ENCODE measurements around the gene SESTD1. TPM values are rescaled to one million over a fixed set of nuclear protein-coding genes. Genes with fewer than 3 reads are reported as not detected.

The SESTD1 gene
- total RNA-seq, 1 donor from 2014 or later, result 15.3 TPM

DNA sequence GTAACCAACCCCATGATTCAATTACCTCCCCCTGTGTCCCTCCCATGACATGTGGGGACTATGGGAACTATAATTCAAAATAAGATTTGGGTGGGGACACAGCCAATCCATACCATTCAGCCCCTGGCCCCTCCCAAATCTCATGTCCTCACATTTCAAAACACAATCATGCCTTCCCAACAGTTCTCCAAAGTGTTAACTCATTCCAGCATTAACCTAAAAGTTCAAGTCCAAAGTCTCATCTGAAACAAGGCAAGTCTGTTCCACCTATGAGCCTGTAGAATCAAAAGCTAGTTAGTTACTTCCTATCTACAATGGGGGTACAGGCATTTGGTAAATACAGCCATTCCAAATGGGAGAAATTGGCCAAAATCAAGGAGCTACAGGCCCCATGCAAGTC is 182.7 kb downstream of the SESTD1 start:
- FAIRE-seq (no peak), DNase-seq (ENCODE audit: low read depth) (no peak)
- no peak for TF ChIP-seq CTCF (IDR thresholded peaks at IDR 0.05; ENCODE audit: insufficient read depth, low read length, severe bottlenecking)
- Histone ChIP-seq H3K36me3 (ENCODE audit: control insufficient read depth, insufficient read depth, low read length) (no peaks in the 10 kb centered on the region), H3K4me3 (ENCODE audit: low read depth, low read length) (no peak overlapping the region), H3K27me3 (ENCODE audit: control insufficient read depth, insufficient read depth, low read length) (no peaks in the 10 kb centered on the region)

GRCh38 chr2:179072527-179072926 is 192.1 kb downstream of the SESTD1 start:
- H3K4me3 ChIP-seq (ENCODE audit: low read depth, low read length), result no peak overlapping the region
- no peaks in the 10 kb centered on the region for H3K36me3 ChIP-seq (ENCODE audit: control insufficient read depth, insufficient read depth, low read length)
- FAIRE-seq (no peak), DNase-seq (ENCODE audit: low read depth) (no peak)
- no peak for TF ChIP-seq CTCF (IDR thresholded peaks at IDR 0.05; ENCODE audit: insufficient read depth, low read length, severe bottlenecking)
- no peaks in the 10 kb centered on the region for H3K27me3 ChIP-seq (ENCODE audit: control insufficient read depth, insufficient read depth, low read length)

GRCh38 chr2:179071810-179072355 is 192.7 kb downstream of the SESTD1 start:
- Histone ChIP-seq H3K4me3 (ENCODE audit: low read depth, low read length) (no peak overlapping the region), H3K36me3 (ENCODE audit: control insufficient read depth, insufficient read depth, low read length) (no peaks in the 10 kb centered on the region), H3K27me3 (ENCODE audit: control insufficient read depth, insufficient read depth, low read length) (no peaks in the 10 kb centered on the region)
- DNase-seq (ENCODE audit: low read depth) (no peak), FAIRE-seq (no peak)
- TF ChIP-seq CTCF (IDR thresholded peaks at IDR 0.05; ENCODE audit: insufficient read depth, low read length, severe bottlenecking), result no peak

GRCh38 chr2:179070895-179071294 is 193.7 kb downstream of the SESTD1 start:
- no peak for TF ChIP-seq CTCF (IDR thresholded peaks at IDR 0.05; ENCODE audit: insufficient read depth, low read length, severe bottlenecking)
- H3K4me3 ChIP-seq (ENCODE audit: low read depth, low read length), result no peak overlapping the region
- H3K36me3 ChIP-seq (ENCODE audit: control insufficient read depth, insufficient read depth, low read length), result no peaks in the 10 kb centered on the region
- no peaks in the 10 kb centered on the region for H3K27me3 ChIP-seq (ENCODE audit: control insufficient read depth, insufficient read depth, low read length)
- DNase-seq (ENCODE audit: low read depth) (no peak), FAIRE-seq (no peak)

- no peak for DNase-seq (ENCODE audit: low read depth)
- H3K27me3 ChIP-seq (ENCODE audit: control insufficient read depth, insufficient read depth, low read length), result no peaks in the 10 kb centered on the region
- H3K36me3 ChIP-seq (ENCODE audit: control insufficient read depth, insufficient read depth, low read length), result no peaks in the 10 kb centered on the region
- FAIRE-seq, result no peak
- no peak for TF ChIP-seq CTCF (IDR thresholded peaks at IDR 0.05; ENCODE audit: insufficient read depth, low read length, severe bottlenecking)
- no peak overlapping the region for H3K4me3 ChIP-seq (ENCODE audit: low read depth, low read length)
Measured at GRCh38 chr2:179069685-179070084, 194.9 kb downstream of the SESTD1 start.

DNA sequence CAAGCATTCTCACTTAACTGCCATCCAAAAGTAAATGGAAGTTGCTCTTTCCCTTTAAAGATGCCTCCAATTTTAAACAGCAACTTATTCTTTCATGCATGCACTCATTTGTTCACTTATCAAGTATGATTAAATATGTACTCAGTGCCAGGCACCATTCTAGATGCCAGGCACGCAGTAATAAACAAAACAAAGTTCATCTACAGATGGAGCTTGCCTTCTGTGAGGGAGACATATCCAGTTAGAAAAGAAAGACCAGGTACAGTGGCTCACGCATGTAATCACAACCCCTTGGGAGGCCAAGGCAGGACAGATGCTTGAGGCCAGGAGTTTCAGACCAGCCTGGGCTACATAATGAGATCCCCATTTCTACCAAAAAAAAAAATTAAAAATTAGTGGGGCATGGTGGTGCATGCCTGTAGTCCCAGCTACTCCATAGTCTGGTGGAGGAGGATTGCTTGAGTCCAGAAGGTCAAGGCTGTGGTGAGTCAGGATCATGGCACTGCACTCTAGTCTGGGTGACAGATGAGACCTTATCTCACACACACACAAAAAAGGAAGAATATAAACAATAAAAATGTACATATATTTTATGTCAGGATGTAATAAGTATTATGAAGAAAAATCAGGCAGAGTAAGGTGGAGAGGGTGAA is 195.5 kb downstream of the SESTD1 start:
- no peaks in the 10 kb centered on the region for H3K36me3 ChIP-seq (ENCODE audit: control insufficient read depth, insufficient read depth, low read length)
- TF ChIP-seq CTCF (IDR thresholded peaks at IDR 0.05; ENCODE audit: insufficient read depth, low read length, severe bottlenecking), result no peak
- no peak overlapping the region for H3K4me3 ChIP-seq (ENCODE audit: low read depth, low read length)
- no peaks in the 10 kb centered on the region for H3K27me3 ChIP-seq (ENCODE audit: control insufficient read depth, insufficient read depth, low read length)
- DNase-seq (ENCODE audit: low read depth) (no peak), FAIRE-seq (no peak)

Data from bronchial epithelial cell (primary cell).